Loucy (cell line): ENCODE measurements around the gene ABHD12.

Experiments used
- H2AFZ ChIP-seq: fragments of 200-600 bp; sonication (generic); 2 replicates; pipeline ENCODE4 v1.6.0; 2016; ENCODE audit warnings: antibody characterized with exemption, mild to moderate bottlenecking, low read length, moderate library complexity
- H3F3A ChIP-seq: fragments of 200-600 bp; 2 replicates; pipeline ENCODE4 v1.6.0; 2016; ENCODE audit warnings: antibody characterized with exemption, low read depth, mild to moderate bottlenecking
- H3K27me3 ChIP-seq: fragments of 200-600 bp; sonication (generic); 2 replicates; pipeline ENCODE4 v1.6.1; 2014; ENCODE audit warnings: low read length, mild to moderate bottlenecking; ENCODE audit not compliant: insufficient read depth, poor library complexity, severe bottlenecking
- H3K36me3 ChIP-seq: fragments of 200-600 bp; sonication (generic); 2 replicates; pipeline ENCODE4 v1.6.1; 2016; ENCODE audit warnings: low read length; ENCODE audit not compliant: insufficient read depth
- H3K4me1 ChIP-seq: fragments of 200-600 bp; sonication (generic); 2 replicates; pipeline ENCODE4 v1.5.1; 2014; ENCODE audit warnings: low read length, mild to moderate bottlenecking; ENCODE audit not compliant: insufficient read depth, poor library complexity, severe bottlenecking
- H3K4me2 ChIP-seq: fragments of 200-600 bp; sonication (generic); 2 replicates; pipeline ENCODE4 v1.6.0; 2014; ENCODE audit warnings: antibody characterized with exemption, low read length, low read depth, mild to moderate bottlenecking; ENCODE audit not compliant: poor library complexity, severe bottlenecking
- H3K4me3 ChIP-seq: fragments of 200-600 bp; sonication (generic); 2 replicates; pipeline ENCODE4 v1.5.1; 2014; ENCODE audit warnings: low read length, mild to moderate bottlenecking, mixed read lengths; ENCODE audit not compliant: poor library complexity, severe bottlenecking
- H3K79me2 ChIP-seq: fragments of 200-600 bp; sonication (generic); 2 replicates; pipeline ENCODE4 v1.6.1; 2014; ENCODE audit warnings: low read length; ENCODE audit not compliant: insufficient read depth
- H3K9ac ChIP-seq: fragments of 200-600 bp; sonication (generic); 2 replicates; pipeline ENCODE4 v1.6.0; 2014; ENCODE audit warnings: mild to moderate bottlenecking, low read depth, low read length, moderate library complexity; ENCODE audit not compliant: poor library complexity, severe bottlenecking
- H3K9me2 ChIP-seq: fragments of 200-600 bp; sonication (generic); replicated peaks from 2 replicates; pipeline ENCODE4 v1.6.1; 2016; ENCODE audit warnings: low read depth, low read length, mixed read lengths
- H3K9me3 ChIP-seq: fragments of 200-600 bp; sonication (generic); 2 replicates; pipeline ENCODE4 v1.6.1; 2014; ENCODE audit warnings: mild to moderate bottlenecking, antibody characterized with exemption, low read length, low read depth; ENCODE audit not compliant: insufficient read depth
- H4K20me1 ChIP-seq: fragments of 200-600 bp; sonication (generic); 2 replicates; pipeline ENCODE4 v1.6.0; 2014; ENCODE audit warnings: antibody characterized with exemption, low read length, mild to moderate bottlenecking; ENCODE audit not compliant: insufficient read depth, poor library complexity, severe bottlenecking
- CTCF ChIP-seq: fragments of 200-600 bp; sonication (generic); conservative IDR thresholded peaks from 2 replicates; pipeline ENCODE4 v1.5.1; 2014; ENCODE audit warnings: mild to moderate bottlenecking, antibody characterized with exemption, low read length
- EZH2phosphoT487 ChIP-seq: fragments of 200-600 bp; IDR thresholded peaks from 2 replicates; pipeline ENCODE4 v1.6.1; 2018; ENCODE audit warnings: antibody characterized with exemption, mild to moderate bottlenecking, moderate library complexity, borderline replicate concordance

ABHD12 gene

GRCh38 chr20:25282034-25282781 lies 108.4 kb downstream of the ABHD12 start:
- Histone ChIP-seq H3K4me3 (no peak overlapping the region), H3K4me2 (no peak overlapping the region), H3F3A (no peaks in the 10 kb centered on the region), H3K9me3 (no peaks in the 10 kb centered on the region), H4K20me1 (no peaks in the 10 kb centered on the region), H2AFZ (no peak overlapping the region), H3K27me3 (no peaks in the 10 kb centered on the region), H3K9ac (no peak overlapping the region), H3K9me2 (no peaks in the 10 kb centered on the region), H3K4me1 (no peaks in the 10 kb centered on the region), H3K79me2 (no peaks in the 10 kb centered on the region), H3K36me3 (peaks cover 72% of the 10 kb centered on the region; the same call in 1 of the 2 replicates)
- TF ChIP-seq EZH2phosphoT487 (no peak), CTCF (no peak)

- no peaks in the 10 kb centered on the region for H4K20me1 ChIP-seq
- no peak for TF ChIP-seq EZH2phosphoT487
- no peak for TF ChIP-seq CTCF
- H3F3A ChIP-seq = no peaks in the 10 kb centered on the region
- H2AFZ ChIP-seq = no peak overlapping the region
- H3K79me2 ChIP-seq = no peaks in the 10 kb centered on the region
- no peak overlapping the region for H3K4me2 ChIP-seq
- H3K9ac ChIP-seq = no peak overlapping the region
- H3K36me3 ChIP-seq = peaks cover 72% of the 10 kb centered on the region; the same call in 1 of the 2 replicates
- H3K4me1 ChIP-seq = no peaks in the 10 kb centered on the region
- no peaks in the 10 kb centered on the region for H3K9me3 ChIP-seq
- no peaks in the 10 kb centered on the region for H3K27me3 ChIP-seq
- no peak overlapping the region for H3K4me3 ChIP-seq
- H3K9me2 ChIP-seq = no peaks in the 10 kb centered on the region
Observed at GRCh38 chr20:25281541-25281991, 109.1 kb downstream of the ABHD12 start.

- Histone ChIP-seq H3K9ac (no peak overlapping the region), H3K9me3 (no peaks in the 10 kb centered on the region), H3K36me3 (peaks cover 71% of the 10 kb centered on the region; the same call in 1 of the 2 replicates), H3K27me3 (no peaks in the 10 kb centered on the region), H3K79me2 (no peaks in the 10 kb centered on the region), H3F3A (no peaks in the 10 kb centered on the region), H3K4me1 (no peaks in the 10 kb centered on the region), H3K4me2 (no peak overlapping the region), H3K4me3 (no peak overlapping the region), H2AFZ (no peak overlapping the region), H3K9me2 (no peaks in the 10 kb centered on the region), H4K20me1 (no peaks in the 10 kb centered on the region)
- TF ChIP-seq CTCF (no peak), EZH2phosphoT487 (no peak)
Observed at GRCh38 chr20:25280574-25281535, 109.8 kb downstream of the ABHD12 start.
